Esophagus squamous epithelium (tissue), 5 donors: ENCODE results near the gene RFX8. TPM values are rescaled to one million over a fixed set of nuclear protein-coding genes. Genes with fewer than 3 reads are reported as not detected.
A peak's percentile ranks its signal among the peaks of the same experiment; 100 is the strongest.

Experiments used
- DNase-seq: peaks from one replicate; lab custom pipeline; 2025; lab: John Stamatoyannopoulos, UW
- H3K27ac ChIP-seq, 4 donors: fragments of 200-600 bp; sonication (generic); one replicate each; pipeline ENCODE4 v1.5.1; 2016 to 2019; ENCODE audit warnings: mild to moderate bottlenecking in 1 of 4
- H3K27me3 ChIP-seq, 4 donors: fragments of 200-600 bp; sonication (generic); 1 replicate in 3 of 4; 2 replicates in 1 of 4; pipeline versions ENCODE4 v1.5.1 to v1.6.0; 2017 to 2021; ENCODE audit warnings: antibody characterized with exemption in 1 of 4
- H3K36me3 ChIP-seq, 3 donors: fragments of 200-600 bp; sonication (generic); one replicate each; pipeline ENCODE4 v1.5.1; 2016 to 2019
- H3K4me1 ChIP-seq, 3 donors: fragments of 200-600 bp; sonication (generic); one replicate each; pipeline ENCODE4 v1.5.1; 2017 to 2019
- H3K4me3 ChIP-seq, 4 donors: fragments of 200-600 bp; sonication (generic); 1 replicate in 3 of 4; 2 replicates in 1 of 4; pipeline ENCODE4 v1.5.1; 2016 to 2019; ENCODE audit warnings: mild to moderate bottlenecking in 2 of 4, moderate library complexity in 1 of 4
- H3K9me3 ChIP-seq, 3 donors: fragments of 200-600 bp; sonication (generic); one replicate each; pipeline ENCODE4 v1.5.1; 2016 to 2019
- POLR2A ChIP-seq, 4 donors: fragments of 450-650 bp; IDR thresholded peaks; one replicate each; pipeline ENCODE4 v1.6.1; 2017; ENCODE audit warnings: antibody characterized with exemption in 4 of 4, mild to moderate bottlenecking in 4 of 4, moderate library complexity in 3 of 4
- WGBS, 2 donors: methylation state at CpG; one replicate each; pipeline ENCODE4 v1.1.5; 2018; 5-methylcytosine and 5-hydroxymethylcytosine counted together
- intact Hi-C: fragments of 100-400 bp; cut with DNase I; formaldehyde crosslinking; loops from one replicate; pipeline ENCODE4 v1.15.0; 2022
- total RNA-seq, 4 donors: library from RNA; depleted of rRNA; stranded (reverse); fragments of >200 nt; gene quantifications; one replicate each; pipeline ENCODE4 v1.1.0, GENCODE V29; 2016
- TF ChIP-seq, protein P1 (sequence below), 6 experiments: fragments of 450-650 bp in 4 of 6; fragments of 200-600 bp in 2 of 6; sonication (generic) in 2 of 6; IDR thresholded peaks; one replicate each; pipeline ENCODE4 v1.5.1; 2016 to 2019; ENCODE audit warnings: antibody characterized with exemption in 6 of 6, mild to moderate bottlenecking in 4 of 6, moderate library complexity in 4 of 6
- donor health status: DM: yes; HTN: yes; CAD: no.

RFX8 gene
- total RNA-seq, 4 donors from 2014 or later = 0.57 TPM; not detected in 3

DNA sequence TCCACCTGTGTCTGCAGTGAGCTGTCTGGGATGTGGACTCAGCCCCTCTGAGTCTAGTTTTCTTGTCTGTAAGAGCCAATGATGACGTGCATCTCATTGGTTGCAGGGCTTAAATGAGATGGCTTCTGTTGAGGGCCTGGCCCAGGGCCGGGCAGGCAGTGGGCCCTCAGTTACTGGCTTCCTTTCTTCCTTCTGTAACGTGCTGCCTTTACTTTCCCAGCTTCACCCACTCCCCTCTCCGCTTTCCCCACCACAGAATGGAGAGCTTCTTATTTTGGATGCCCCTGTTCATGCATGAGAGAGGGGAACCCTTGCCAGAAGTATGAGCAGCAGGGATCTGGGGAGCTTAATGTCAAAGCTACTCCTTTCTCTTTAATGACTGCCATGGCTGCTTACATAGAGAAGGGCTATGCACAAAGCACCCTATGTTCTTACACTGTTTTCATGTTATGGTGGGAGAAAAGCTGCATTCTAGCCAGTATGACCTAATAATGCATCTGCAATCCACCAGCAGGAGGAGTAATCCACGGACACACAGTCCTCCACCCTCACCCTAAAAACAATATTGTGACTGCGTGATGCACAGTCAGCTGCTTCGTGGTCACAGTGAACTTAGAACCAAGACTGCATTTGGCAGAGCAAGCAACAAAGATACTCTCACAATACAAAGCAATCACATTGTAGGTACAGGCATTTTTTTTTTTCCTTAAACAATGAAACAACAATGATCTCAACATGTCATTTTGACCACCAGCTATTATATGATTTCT lies 124.8 kb downstream of the RFX8 start:
- H3K27ac ChIP-seq = no peak overlapping the region
- TF ChIP-seq, protein P1, sequence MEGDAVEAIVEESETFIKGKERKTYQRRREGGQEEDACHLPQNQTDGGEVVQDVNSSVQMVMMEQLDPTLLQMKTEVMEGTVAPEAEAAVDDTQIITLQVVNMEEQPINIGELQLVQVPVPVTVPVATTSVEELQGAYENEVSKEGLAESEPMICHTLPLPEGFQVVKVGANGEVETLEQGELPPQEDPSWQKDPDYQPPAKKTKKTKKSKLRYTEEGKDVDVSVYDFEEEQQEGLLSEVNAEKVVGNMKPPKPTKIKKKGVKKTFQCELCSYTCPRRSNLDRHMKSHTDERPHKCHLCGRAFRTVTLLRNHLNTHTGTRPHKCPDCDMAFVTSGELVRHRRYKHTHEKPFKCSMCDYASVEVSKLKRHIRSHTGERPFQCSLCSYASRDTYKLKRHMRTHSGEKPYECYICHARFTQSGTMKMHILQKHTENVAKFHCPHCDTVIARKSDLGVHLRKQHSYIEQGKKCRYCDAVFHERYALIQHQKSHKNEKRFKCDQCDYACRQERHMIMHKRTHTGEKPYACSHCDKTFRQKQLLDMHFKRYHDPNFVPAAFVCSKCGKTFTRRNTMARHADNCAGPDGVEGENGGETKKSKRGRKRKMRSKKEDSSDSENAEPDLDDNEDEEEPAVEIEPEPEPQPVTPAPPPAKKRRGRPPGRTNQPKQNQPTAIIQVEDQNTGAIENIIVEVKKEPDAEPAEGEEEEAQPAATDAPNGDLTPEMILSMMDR (IDR thresholded peaks at IDR 0.05) = peak in 1 of 6 experiments; percentile 32
- no peak for TF ChIP-seq POLR2A (IDR thresholded peaks at IDR 0.05)
- no peaks in the 10 kb centered on the region for H3K4me1 ChIP-seq
- WGBS, 2 donors = 65 to 72% methylated on average over 6 to 7 of the region's 7 CpGs
- no peaks in the 10 kb centered on the region for H3K9me3 ChIP-seq
- intact Hi-C loops = no loop called here
- DNase-seq = no peak
- no peak overlapping the region for H3K4me3 ChIP-seq
- H3K27me3 ChIP-seq = no peaks in the 10 kb centered on the region
- no peaks in the 10 kb centered on the region for H3K36me3 ChIP-seq

DNA sequence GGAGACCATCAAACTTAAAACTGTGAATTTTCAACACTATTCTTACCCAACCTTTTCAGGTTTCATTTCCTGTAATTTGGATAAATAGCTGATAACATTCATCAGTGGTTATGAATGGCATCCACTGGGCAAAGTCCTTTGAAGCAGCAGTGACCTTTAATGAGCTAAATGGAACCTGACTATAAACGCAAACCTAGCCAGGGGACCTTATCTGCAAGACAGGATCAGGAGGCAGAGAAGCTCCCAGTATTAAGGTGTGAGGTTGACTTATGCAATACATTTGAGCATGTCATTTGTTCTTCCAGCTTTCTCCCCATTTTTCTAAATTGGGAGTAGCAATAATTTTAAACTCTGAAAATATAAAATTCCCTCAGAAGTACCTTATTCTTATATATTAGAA lies 126.0 kb downstream of the RFX8 start:
- H3K4me3 ChIP-seq = no peak overlapping the region
- H3K36me3 ChIP-seq = no peaks in the 10 kb centered on the region
- H3K9me3 ChIP-seq = no peaks in the 10 kb centered on the region
- no peak overlapping the region for H3K27ac ChIP-seq
- intact Hi-C loops = no loop called here
- H3K4me1 ChIP-seq = no peaks in the 10 kb centered on the region
- TF ChIP-seq, protein P1 (IDR thresholded peaks at IDR 0.05) = no peak
- no peak for TF ChIP-seq POLR2A (IDR thresholded peaks at IDR 0.05)
- WGBS, 2 donors = 70 to 77% methylated on average over 1 of the region's 1 CpG
- H3K27me3 ChIP-seq = no peaks in the 10 kb centered on the region
- DNase-seq = no peak

Other genes starting within 250 kb of the RFX8 start
- 10 to 100 TPM; 28.0 to 53.2 (median 41.8) TPM for gene CNOT11, start 222.2 kb downstream of the RFX8 start, total RNA-seq
- gene RNF149, start 166.4 kb downstream of the RFX8 start, total RNA-seq = 100 to 1,000 TPM in 3 of 4 donors, 10 to 100 TPM in 1; 80.3 to 117 (median 110) TPM
- gene CREG2, start 87.6 kb downstream of the RFX8 start, total RNA-seq = 1 to 10 TPM in 2 of 4 donors, under 1 TPM in 2; 0.38 to 2.5 (median 1.3) TPM
- 100 to 1,000 TPM in 1 of 4 donors, 10 to 100 TPM in 3; 46.0 to 121 (median 53.9) TPM for gene MAP4K4, start 222.6 kb upstream of the RFX8 start, total RNA-seq